Liver (tissue), 3 donors: Measurements from ENCODE around the gene LRRTM4.
"Not testable (repeated sequence)": the region's sequence is repeated elsewhere in the genome, so short reads cannot be mapped to it uniquely, and the experiment has no call there.

Source experiments
- CTCF ChIP-seq: fragments of 150-350 bp; IDR thresholded peaks from 2 replicates; pipeline ENCODE4 v1.5.1; 2017; ENCODE audit warnings: improper control_type of control experiment, low read depth, low read length; ENCODE audit not compliant: missing input control
- MAX ChIP-seq: IDR thresholded peaks from 2 replicates; pipeline ENCODE4 v1.6.1; 2016; ENCODE audit warnings: antibody characterized with exemption
- RAD21 ChIP-seq, 2 donors: IDR thresholded peaks; 2 replicates each; pipeline ENCODE4 v1.6.1; 2016; ENCODE audit warnings: antibody characterized with exemption in 2 of 2, mild to moderate bottlenecking in 2 of 2
- SP1 ChIP-seq: IDR thresholded peaks from 2 replicates; pipeline ENCODE4 v1.6.1; 2018; ENCODE audit warnings: antibody characterized with exemption, mild to moderate bottlenecking
- donor health status: healthy.
- donor health status: healthy.

GRCh38 chr2:77164021-77164420 lies 358.2 kb downstream of the LRRTM4 start:
- TF ChIP-seq MAX; CTCF; RAD21 (IDR thresholded peaks at IDR 0.05); SP1: not testable (repeated sequence)
